NCI-H2171 treated with DMSO at 0.1 percent for 48 hours (cell line): ENCODE data around the gene ASPHD1.
"Not testable (repeated sequence)": the region's sequence is repeated elsewhere in the genome, so short reads cannot be mapped to it uniquely, and the experiment has no call there.

ENCODE experiments used
- DNase-seq: peaks from one replicate; lab custom pipeline; 2025; lab: John Stamatoyannopoulos, UW

ASPHD1 gene

DNA sequence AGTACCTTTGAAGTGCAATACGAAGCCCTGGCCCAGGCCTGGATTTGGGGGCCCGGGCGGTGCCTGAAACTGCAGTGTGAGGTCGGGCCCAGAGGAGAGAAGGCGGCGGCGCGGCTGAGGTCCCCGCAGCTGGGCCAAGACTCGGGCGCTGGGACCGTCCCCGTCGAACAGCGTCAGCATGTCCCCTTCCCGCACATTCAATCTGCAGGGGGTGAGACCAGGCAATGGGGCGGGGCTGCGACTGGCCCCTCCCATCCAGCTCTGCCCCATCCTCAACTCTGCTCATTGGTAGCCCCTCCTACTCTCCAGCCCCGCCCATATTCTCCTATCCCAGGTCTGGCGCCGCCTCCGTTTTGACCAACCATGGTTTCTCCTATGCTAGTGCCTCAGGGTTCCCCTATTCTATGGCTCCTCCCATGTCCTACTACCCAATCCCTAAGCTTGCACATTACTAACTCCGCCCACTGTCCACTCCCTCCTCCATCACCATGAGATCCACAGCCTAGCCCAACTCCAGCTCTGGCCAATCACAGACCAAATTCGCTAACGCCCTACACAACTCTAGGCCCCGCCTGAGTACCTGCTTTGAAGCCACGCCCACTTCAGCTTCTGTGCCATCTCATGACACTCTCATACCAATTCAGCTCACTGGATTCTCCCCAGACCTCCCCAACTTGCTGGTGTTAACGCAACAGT lies 22.9 kb upstream of the ASPHD1 start:
- DNase-seq = no peak

DNA sequence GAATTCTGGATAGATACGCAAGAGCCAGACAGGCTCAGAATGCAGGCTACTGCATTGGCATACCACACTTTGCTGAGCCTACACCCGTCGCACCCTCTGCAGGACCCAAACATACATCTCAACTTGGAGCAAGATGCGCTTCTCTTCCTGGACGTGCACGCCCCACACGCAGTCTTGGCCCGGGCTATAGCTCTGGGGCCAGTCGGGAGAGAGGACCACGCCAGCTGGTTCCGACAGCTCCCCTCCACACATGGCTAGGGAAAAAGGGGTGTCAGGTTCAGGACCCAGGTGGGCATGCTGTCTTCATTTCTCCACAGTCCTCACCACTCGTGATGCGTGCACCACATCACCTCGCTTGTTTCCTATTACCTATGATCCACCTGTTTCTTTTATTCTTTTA lies 22.1 kb upstream of the ASPHD1 start:
- no peak for DNase-seq

DNA sequence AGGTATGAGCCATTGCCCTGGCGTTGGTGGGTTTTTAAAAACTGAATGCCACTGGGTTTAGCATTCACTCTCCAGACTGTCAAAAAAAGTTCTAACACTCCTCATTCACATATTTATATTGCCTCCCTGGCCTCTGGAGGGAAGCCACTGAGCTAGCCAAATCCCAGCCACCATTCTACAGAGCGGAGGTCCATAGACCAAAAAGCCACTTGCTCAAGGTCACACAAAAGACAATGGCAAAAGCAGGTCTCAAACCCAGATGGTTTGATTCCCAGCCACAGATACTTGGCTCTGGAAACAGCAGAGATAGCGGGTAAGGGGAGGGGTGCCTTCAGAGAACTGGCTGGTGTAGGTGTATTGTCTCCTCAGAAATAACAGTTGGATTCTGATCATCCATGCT lies 19.2 kb upstream of the ASPHD1 start:
- DNase-seq = no peak

DNA sequence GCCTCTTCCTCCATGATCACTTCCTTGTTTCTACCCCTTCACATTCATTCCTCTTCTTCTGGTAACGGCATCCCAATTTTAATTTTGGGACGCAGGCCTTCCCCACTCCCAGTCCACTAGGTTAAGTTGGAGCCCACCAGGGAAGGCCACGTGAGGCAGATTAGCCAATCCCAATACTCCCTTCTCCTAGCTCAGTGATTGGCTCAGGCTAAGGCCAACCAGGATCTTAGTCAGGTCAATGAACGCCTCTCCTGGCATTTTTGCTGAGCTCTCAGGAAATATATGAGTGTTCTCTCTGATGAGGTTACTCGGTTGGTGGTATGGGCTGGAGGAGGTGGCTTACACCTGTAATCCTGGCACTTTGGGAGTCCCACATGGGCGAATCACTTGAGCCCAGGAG lies 16.3 kb upstream of the ASPHD1 start:
- no peak for DNase-seq

DNA sequence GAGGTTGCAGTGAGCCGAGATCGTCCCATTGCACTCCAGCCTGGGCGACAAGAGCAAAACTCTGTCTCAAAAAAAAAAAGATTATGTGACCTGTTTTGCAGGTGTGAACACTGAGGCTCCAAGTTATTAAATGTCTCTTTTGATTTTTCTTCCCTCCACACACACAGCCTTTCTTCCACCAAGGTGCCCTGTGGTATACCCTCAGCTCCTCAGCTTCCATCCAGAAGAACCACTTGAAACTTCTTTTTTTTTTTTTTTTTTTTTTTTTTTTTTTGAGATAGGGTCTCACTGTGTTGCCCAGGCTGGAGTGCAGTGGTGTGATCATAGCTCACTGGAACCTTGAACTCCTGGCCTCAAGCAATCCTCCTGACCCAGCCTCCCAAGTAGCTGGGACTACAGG lies 10.9 kb upstream of the ASPHD1 start:
- not testable (repeated sequence) for DNase-seq

DNA sequence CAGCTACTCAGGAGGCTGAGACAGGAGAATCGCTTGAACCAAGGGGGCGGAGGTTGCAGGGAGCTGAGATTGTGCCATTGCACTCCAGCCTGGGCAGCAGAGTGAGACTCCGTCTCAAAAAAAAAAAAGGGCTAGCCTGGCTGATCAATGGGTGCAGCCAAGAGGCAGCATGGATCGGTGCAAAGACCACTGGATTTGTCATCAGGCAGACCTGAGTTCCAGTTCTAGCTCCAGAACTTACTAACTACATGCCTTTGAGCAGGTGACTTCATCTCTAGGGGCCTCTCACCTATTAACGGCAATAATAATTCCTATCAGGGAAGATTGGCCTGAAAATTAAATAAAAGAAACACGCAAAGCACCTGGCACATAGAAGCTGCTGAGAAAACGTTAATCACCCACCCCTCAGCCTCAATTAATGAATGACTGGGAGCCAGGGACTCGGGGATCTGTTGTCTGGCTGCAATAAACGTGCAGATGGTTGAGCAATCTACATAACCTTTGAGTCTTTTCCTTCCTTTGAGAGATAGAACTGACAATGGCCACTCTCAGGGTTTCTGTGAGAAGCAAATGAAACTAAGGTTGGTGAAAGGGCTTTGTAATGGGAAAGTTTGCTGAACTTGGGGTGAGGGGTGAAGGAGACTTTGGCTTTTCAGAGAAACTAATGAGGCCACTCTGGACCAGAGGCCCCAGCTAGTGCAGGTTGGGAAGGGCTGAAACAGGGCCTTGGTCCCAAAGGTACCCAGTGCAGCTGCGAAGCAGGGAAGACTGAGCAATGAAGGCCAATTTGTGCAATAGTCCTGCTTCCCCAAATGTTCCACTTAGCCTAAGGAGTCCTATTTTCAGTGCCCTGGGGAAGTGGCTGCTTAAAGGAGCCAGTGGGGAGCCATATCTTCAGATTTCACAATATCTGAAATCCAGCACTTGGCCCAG lies 8.5 kb upstream of the ASPHD1 start:
- peak; percentile 10 for DNase-seq

DNA sequence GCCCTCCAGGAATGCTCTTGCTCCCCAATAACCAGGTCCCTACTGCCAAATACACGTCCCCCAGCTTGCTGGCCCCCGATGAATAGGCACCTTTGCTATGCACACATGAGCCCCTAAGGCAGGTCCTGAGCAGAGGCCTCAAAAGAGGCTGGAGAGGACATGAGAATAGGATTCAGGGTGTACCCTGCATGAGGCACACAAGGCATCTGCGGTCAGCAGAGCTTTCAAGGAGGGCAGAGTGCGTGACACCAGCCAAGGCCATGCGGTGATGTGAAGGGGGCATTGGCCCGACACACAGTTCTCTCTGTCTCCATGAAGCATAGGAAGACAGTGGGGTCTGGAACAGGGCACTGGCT lies 7.9 kb upstream of the ASPHD1 start:
- no peak for DNase-seq

DNA sequence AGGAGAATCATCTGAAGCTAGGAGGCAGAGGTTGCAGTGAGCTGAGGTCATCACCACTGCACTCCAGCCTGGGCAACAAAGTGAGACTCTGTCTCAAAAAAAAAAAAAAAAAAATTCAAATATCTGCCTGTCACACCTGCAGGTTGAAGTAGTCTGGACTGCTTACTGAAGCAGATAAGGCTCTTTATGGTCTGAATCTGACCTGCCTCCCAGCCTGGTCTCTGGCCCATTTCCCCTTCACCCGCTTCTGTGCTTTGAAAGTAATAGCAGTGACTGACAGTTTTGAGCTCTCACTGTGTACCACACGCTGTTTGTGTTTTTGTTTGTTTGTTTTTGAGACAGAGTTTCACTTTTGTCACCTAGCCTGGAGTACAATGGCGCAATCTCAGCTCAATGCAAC lies 6.7 kb upstream of the ASPHD1 start:
- no peak for DNase-seq

DNA sequence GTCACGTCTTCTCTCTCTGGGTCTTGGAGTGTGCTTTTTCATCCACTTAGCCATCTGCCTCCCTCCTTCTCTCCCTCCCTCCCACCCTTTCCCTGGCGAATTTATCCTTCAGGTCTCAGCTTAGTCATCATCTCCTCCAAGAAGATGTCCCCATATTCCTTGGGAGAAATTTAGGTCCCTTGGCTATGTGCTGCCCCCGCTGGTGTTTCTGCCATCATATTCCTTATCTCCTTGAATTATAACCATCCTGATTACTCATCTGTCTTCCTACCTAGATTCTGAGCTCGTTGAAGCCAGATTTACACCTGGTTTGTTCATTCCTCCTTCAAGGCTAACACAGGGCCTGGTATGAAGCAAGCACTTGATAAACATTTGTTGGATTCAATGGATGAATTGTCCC lies 5.9 kb upstream of the ASPHD1 start:
- no peak for DNase-seq

DNA sequence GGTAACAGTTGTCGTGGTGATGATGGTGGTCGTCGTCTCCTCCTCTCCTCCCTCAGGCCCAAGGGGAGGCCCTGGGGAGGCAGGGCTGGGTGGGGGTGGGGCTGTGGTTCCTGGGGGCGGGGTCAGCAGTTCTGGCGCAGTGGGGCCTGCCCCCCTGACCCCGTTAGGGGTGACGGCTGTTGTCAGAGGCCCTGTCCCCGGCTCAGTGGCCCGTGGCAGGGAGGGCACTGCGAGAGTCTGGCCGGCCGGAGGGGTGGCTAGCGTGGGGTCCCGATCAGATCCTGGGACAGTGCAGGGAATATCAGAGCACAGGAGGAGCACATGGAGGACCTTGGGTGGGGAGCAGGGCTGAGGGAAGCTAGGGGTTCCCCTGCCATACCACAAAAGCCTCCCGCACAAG lies 3.4 kb upstream of the ASPHD1 start:
- no peak for DNase-seq

DNA sequence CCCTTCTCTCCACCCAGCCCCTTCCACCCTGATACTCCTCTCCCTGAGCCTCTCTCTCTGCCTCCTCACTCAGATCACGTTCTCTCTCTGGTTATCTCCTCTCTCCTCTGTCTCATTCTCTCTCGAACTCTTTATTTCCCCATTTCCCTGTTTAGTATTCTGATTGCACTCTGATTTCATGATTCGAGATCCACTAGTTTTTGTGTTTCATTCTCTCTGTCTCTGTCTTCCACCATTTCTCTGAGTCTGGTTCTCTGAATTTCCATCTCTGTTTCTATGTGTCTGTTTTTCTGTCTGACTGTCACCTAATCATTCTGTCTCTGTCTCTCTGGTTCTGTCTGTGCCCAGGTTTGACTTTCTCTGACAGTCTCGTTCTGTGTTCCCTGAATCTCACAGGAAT lies 3.0 kb upstream of the ASPHD1 start:
- DNase-seq = no peak

DNA sequence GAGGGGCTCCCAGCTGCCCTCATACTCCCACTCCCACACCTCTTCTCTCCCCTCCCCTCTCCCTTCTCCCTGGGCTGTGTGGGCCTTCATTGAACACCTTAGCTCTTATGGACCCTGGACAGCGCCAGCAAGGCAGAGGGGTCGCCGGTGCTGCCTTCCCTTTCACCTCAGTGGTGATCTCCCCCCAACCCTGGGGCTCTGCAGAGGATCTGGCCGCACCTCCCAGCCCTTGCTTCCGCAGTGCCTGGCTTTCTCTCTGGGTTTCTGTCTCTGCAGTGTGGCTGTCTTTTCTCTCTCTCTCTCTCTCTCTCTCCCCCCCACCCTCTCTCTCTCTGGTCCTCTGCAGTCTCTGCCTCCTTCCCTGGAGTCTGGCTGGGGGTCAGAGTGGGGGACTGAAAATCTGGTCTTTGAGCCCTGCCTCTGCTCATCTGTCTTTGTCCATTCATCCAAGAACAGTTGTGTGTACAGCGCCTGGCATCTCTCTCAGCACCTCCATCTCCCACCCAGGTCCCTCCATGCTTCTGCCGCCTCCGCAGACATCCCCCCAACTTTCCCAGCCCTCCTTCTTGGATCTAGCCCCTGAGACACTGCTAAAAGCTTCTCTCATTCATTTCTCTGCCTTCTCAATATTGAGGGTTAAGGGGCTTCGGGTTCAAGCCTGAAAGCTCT lies 2.0 kb upstream of the ASPHD1 start:
- no peak for DNase-seq

DNA sequence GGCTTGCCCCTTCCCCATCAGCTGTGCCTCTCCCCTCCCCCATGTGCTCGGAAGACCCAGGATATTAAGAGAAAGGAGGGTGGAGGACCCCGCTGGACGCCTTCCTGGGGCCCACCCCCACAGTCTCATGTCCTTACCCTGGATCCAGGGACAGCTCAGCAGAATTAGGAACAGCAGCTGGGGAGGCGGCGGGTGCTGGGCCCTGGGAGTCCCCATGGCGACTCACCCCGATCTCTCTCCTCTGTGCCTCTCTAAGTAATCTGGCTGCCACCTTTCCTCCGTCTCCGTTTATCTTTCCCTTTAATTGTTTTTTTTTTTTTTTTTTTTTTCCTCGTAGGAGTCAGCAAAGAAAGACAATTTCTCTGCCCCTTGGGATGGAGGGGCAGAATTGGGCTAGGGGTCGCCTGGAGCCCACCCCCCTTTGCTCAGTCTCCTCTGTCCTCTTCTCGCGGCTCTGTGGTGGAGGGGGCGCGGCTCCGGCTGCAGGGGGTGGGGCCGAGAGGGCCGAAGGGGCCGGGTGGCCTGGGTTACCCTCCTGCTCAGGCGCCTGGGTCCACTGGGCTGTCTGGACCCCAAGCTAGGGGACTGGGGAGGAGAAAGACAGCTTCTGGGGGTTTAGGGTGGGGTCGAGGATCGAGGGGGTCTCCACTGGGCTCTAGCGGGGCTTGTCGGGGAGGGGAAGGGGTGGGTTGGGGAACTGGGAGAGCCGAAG lies 1.3 kb upstream of the ASPHD1 start:
- peak; percentile 71 for DNase-seq

DNA sequence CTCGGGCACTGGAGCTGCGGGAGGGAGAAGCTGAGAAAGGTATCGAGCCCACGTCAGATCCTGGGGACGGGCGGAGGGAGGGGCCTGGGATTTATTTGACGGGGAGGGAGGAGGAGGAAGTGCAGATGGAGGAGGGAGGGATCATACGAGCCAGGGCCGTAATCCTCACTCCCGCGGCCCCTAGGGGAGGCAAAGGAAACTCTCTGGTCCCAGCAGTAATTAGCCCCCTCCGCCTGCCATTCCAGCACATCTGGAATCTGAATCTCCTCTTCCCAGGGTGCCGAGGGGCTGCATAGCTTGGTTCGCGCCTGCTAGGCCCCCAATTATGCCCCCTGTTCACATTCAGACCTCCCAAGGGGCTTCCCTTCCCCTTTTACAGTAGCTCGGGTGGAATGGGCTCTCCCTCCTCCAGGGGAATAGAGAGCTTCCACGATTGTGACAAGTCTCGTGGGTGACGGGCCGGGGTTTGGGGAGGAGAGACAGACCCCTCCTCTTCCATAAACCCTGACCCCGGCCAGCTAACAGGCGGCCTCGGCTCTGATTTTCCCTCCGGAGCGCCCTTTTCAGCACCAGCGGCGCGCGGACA lies 679 bp upstream of the ASPHD1 start, which contains the start of gene SEZ6L2:
TSS of gene SEZ6L2 (minus strand) at position 35 of the 586 bp plus-strand sequence. CDS start 531 bp downstream, outside the sequence.
- peak; percentile 97 for DNase-seq

DNA sequence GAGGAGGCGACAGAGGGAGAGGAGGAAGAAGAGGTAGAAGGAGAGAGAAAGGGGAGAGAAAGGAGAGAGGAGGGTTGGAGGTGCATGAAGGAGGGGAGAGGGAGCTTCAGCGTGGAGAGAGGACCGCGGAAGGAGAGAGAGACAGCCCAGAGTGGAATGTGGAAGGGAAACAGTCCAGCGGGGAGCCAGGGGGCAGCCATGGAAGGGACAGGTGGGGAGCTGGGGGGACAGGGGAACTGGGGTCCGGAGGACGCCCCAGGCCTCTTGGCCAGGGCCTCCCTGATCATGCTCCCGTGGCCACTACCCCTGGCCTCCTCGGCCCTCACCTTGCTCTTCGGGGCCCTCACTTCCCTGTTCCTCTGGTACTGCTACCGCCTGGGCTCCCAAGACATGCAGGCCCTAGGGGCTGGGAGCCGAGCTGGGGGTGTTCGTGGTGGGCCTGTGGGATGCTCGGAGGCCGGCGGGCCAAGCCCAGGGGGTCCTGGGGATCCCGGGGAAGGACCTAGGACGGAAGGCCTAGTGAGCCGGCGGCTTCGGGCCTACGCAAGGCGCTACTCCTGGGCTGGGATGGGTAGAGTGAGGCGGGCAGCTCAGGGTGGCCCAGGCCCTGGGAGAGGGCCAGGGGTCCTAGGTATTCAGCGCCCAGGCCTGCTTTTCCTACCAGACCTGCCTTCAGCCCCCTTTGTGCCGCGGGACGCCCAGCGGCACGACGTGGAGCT lies 759 bp downstream of the ASPHD1 start:
- DNase-seq = no peak

DNA sequence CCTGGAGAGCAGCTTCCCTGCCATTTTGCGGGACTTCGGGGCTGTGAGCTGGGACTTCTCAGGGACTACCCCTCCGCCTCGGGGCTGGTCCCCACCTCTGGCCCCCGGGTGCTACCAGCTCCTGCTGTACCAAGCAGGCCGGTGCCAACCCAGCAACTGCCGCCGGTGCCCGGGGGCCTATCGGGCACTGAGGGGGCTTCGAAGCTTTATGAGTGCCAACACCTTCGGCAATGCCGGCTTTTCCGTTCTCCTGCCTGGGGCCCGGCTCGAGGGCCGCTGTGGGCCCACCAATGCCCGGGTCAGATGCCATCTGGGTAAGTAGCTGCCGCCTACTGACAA lies 1.3 kb downstream of the ASPHD1 start:
- DNase-seq = no peak

DNA sequence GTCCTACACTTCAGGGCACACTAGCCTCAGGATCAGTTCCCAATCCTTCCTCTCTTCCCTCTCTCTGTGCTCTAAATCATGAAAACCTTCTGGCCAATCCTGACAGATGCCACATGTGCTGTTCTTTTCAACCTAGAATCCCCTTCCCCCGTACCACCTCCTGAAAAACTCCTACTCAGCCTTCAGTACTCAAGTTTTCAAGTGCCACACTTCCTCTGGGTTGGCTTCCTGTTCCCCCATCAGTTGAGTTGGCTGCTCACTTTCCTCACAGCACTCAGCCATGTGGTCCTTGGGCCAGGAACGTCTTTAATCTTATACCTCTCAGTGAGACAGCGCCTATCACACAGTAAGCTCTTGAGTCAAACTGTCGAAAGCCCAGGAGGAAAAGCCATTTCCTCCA lies 3.3 kb downstream of the ASPHD1 start:
- no peak for DNase-seq

DNA sequence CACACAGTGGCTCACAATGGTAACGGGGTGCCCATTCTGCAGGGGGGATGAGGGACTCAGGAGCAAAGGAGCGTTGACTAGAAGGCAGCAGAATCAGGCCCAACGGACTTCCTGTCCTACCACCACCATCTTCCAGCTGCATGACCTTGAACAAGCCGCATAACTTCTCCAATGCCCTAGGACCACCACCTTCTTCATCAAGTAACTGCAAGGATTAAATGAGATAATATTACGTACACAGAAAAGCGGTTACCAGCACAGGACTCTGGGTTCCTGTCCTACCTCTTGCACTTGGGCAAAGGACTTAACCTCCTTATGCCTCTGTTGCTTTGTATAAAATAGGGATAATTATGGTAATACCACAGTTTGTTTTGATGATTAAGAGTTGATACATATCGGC lies 4.7 kb downstream of the ASPHD1 start:
- no peak for DNase-seq

DNA sequence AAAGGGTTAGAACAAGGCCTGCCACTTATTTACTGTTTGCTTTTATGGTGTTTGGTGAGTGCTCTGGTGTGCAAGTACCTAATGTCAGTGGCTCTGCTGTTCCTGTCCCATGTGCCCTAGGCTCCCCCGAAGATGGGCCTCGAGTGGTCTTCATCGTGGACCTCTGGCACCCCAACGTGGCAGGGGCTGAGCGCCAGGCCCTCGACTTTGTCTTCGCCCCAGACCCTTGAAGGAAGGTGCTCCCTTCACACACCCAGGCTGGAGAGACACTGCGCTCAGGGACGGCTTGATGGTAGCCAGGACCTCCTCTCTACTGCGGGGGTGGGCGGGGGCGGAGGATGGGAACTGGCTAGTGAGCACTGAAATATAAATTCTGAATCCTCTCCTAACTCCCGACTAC lies 5.4 kb downstream of the ASPHD1 start:
- DNase-seq = no peak

DNA sequence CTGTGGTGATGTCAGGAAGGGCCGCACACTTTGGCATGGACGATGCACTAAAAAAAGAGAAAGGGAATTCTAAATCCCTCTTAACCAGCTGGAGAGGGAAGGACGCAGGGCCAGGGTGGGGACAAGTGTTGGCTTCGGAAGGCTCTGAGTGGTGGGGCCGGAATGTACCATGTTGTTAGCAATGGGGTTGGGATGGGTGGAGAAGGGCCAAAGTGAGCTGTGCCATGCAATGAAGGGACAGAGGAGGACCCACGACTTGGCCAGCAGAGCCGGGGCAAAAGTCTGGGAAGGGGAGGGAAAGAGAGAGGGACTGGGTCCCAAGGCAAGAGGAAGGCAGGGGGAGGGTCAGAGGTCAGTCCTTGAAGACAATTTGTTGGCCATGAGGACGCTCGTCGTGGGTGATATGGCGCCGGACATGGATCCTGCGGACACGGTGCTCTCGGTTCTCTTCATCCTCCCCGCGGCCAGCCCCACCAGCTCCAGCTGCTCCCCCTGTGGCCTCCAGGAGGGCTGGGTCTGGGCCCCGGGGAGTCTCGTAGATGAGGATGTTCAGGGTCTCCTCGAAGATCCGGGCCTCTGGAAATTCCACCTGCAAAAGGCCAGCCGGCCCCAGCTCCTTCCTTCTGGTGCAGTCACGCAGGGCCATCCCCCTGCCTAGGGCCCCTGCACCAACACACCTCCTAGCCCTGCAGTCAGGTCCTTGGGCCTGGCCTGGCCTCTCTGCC lies 6.4 kb downstream of the ASPHD1 start:
- DNase-seq = no peak

DNA sequence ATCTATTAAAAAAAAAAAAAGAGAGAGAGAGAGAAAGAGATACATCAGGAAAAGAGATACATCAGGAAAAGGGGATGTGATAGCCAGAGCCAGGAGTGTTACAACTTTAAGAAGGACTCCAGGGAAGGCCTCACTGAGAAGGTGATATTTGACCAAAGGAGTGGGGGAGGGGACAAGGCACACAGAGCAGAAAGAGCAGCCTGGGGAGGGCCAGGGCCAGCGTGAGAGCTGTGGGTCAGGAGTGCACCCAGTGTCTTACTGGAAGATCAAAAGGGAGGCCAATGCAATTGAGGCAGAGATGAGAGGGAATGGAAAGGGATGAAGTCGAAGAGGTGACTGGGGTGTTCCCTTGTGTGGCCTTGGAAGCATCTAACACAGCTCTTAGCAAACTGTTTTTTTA lies 7.7 kb downstream of the ASPHD1 start:
- no peak for DNase-seq
